HG03439 (cell line): ENCODE data around the gene EVA1C.
"Not testable (repeated sequence)": the region's sequence is repeated elsewhere in the genome, so short reads cannot be mapped to it uniquely, and the experiment has no call there.

Experiments
- ATAC-seq: cut with Tn5 transposase; IDR thresholded peaks from one replicate; pipeline ENCODE4 v1.9.1; 2021; ENCODE audit warnings: mild to moderate bottlenecking, moderate library complexity; ENCODE audit not compliant: unreplicated experiment

EVA1C gene

GRCh38 chr21:32521736-32522355 lies 109.3 kb downstream of the EVA1C start:
- ATAC-seq, result no peak

GRCh38 chr21:32523463-32523862 lies 111.0 kb downstream of the EVA1C start:
- no peak for ATAC-seq

GRCh38 chr21:32523988-32524719 lies 111.6 kb downstream of the EVA1C start:
- ATAC-seq, result no peak

GRCh38 chr21:32525282-32525681 lies 112.8 kb downstream of the EVA1C start:
- no peak for ATAC-seq

GRCh38 chr21:32529679-32530078 lies 117.2 kb downstream of the EVA1C start:
- ATAC-seq, result no peak

GRCh38 chr21:32530809-32531208 lies 118.3 kb downstream of the EVA1C start:
- not testable (repeated sequence) for ATAC-seq

GRCh38 chr21:32531561-32531960 lies 119.1 kb downstream of the EVA1C start:
- ATAC-seq, result not testable (repeated sequence)

GRCh38 chr21:32532636-32533035 lies 120.1 kb downstream of the EVA1C start:
- ATAC-seq, result no peak

- ATAC-seq, result no peak
Observed at GRCh38 chr21:32533053-32533452, 120.5 kb downstream of the EVA1C start.

GRCh38 chr21:32533611-32534010 lies 121.1 kb downstream of the EVA1C start:
- no peak for ATAC-seq

GRCh38 chr21:32534113-32534512 lies 121.6 kb downstream of the EVA1C start:
- ATAC-seq, result no peak

- no peak for ATAC-seq
Observed at GRCh38 chr21:32535612-32536011, 123.1 kb downstream of the EVA1C start.

- no peak for ATAC-seq
Observed at GRCh38 chr21:32537569-32537881, 125.0 kb downstream of the EVA1C start.

GRCh38 chr21:32538147-32538792 lies 125.8 kb downstream of the EVA1C start:
- no peak for ATAC-seq

- ATAC-seq, result no peak
Observed at GRCh38 chr21:32539378-32539777, 126.9 kb downstream of the EVA1C start.

- not testable (repeated sequence) for ATAC-seq
Observed at GRCh38 chr21:32543056-32543455, 130.6 kb downstream of the EVA1C start.

GRCh38 chr21:32543975-32544374 lies 131.5 kb downstream of the EVA1C start:
- no peak for ATAC-seq

- ATAC-seq, result no peak
Observed at GRCh38 chr21:32544697-32545096, 132.2 kb downstream of the EVA1C start.

- ATAC-seq, result no peak
Observed at GRCh38 chr21:32545948-32546441, 133.5 kb downstream of the EVA1C start.

GRCh38 chr21:32547018-32547417 lies 134.5 kb downstream of the EVA1C start:
- no peak for ATAC-seq

- ATAC-seq, result no peak
Observed at GRCh38 chr21:32548978-32549377, 136.5 kb downstream of the EVA1C start.

GRCh38 chr21:32549440-32549839 lies 136.9 kb downstream of the EVA1C start:
- no peak for ATAC-seq
